ENCODE data around the gene ACAD10.
"Not testable (repeated sequence)": the region's sequence is repeated elsewhere in the genome, so short reads cannot be mapped to it uniquely, and the experiment has no call there.

ACAD10 gene

GRCh38 chr12:111693818-111694217 lies 8.0 kb downstream of the ACAD10 start:
- CTCF ChIA-PET: interaction anchor here (1.3 to 1.9 kb wide), 3 partner anchors 9 to 119 kb away, joined by 3 to 6 read pairs (median 4); no protein-coding TSS in a partner anchor
- DNase-seq (ENCODE audit: low read depth, low spot score): no peak
- no peak overlapping the region for H3K4me3 ChIP-seq (ENCODE audit: low read depth, low read length)
- no peak for TF ChIP-seq CTCF (IDR thresholded peaks at IDR 0.05; ENCODE audit: insufficient read depth, low read length, missing control alignments)
- POLR2A ChIA-PET: interaction anchor here (1.3 kb wide), 1 partner anchor 8 kb away, joined by 3 read pairs; the partner anchor contains the start of genes ACAD10 and BRAP

- H3K4me3 ChIP-seq (ENCODE audit: low read depth, low read length): no peak overlapping the region
- POLR2A ChIA-PET: no interaction called here
- CTCF ChIA-PET: interaction anchor here (1.6 kb wide), 1 partner anchor 113 kb away, joined by 4 read pairs; no protein-coding TSS in a partner anchor
- no peak for DNase-seq (ENCODE audit: low read depth, low spot score)
- no peak for TF ChIP-seq CTCF (IDR thresholded peaks at IDR 0.05; ENCODE audit: insufficient read depth, low read length, missing control alignments)
These were observed 14.1 kb downstream of the ACAD10 start for GRCh38 chr12:111699962-111700361.

GRCh38 chr12:111705672-111706071 lies 19.8 kb downstream of the ACAD10 start:
- ChIA-PET POLR2A (no interaction called here), CTCF (interaction anchor here (0.9 kb wide), 2 partner anchors 13 to 107 kb away, joined by 3 read pairs; no protein-coding TSS in a partner anchor)
- H3K4me3 ChIP-seq (ENCODE audit: low read depth, low read length): no peak overlapping the region
- no peak for TF ChIP-seq CTCF (IDR thresholded peaks at IDR 0.05; ENCODE audit: insufficient read depth, low read length, missing control alignments)
- DNase-seq (ENCODE audit: low read depth, low spot score): no peak

- no peak for DNase-seq (ENCODE audit: low read depth, low spot score)
- no peak overlapping the region for H3K4me3 ChIP-seq (ENCODE audit: low read depth, low read length)
- POLR2A ChIA-PET: no interaction called here
- CTCF ChIA-PET: interaction anchor here (0.9 to 1.0 kb wide), 2 partner anchors 13 to 309 kb away, joined by 3 read pairs; no protein-coding TSS in a partner anchor
- no peak for TF ChIP-seq CTCF (IDR thresholded peaks at IDR 0.05; ENCODE audit: insufficient read depth, low read length, missing control alignments)
These were observed 20.3 kb downstream of the ACAD10 start for GRCh38 chr12:111706145-111706544.

GRCh38 chr12:111715279-111715678 lies 29.4 kb downstream of the ACAD10 start:
- POLR2A ChIA-PET: no interaction called here
- no peak for TF ChIP-seq CTCF (IDR thresholded peaks at IDR 0.05; ENCODE audit: insufficient read depth, low read length, missing control alignments)
- no peak overlapping the region for H3K4me3 ChIP-seq (ENCODE audit: low read depth, low read length)
- DNase-seq (ENCODE audit: low read depth, low spot score): no peak
- CTCF ChIA-PET: interaction anchor here (0.6 to 0.9 kb wide), 2 partner anchors 96 to 98 kb away, joined by 3 read pairs; no protein-coding TSS in a partner anchor

GRCh38 chr12:111719316-111719715 lies 33.5 kb downstream of the ACAD10 start:
- DNase-seq (ENCODE audit: low read depth, low spot score); POLR2A ChIA-PET; CTCF ChIA-PET; H3K4me3 ChIP-seq (ENCODE audit: low read depth, low read length): not testable (repeated sequence)

GRCh38 chr12:111720457-111720856 lies 34.6 kb downstream of the ACAD10 start:
- CTCF ChIA-PET: interaction anchor here (1.0 kb wide), 2 partner anchors 8 to 29 kb away, joined by 3 read pairs; no protein-coding TSS in a partner anchor
- no peak for DNase-seq (ENCODE audit: low read depth, low spot score)
- H3K4me3 ChIP-seq (ENCODE audit: low read depth, low read length): no peak overlapping the region
- no peak for TF ChIP-seq CTCF (IDR thresholded peaks at IDR 0.05; ENCODE audit: insufficient read depth, low read length, missing control alignments)
- POLR2A ChIA-PET: no interaction called here

- POLR2A ChIA-PET: not testable (repeated sequence)
These were observed 38.0 kb downstream of the ACAD10 start for GRCh38 chr12:111723646-111724360.

More at GRCh38 chr12:111723646-111724360, 38.0 kb downstream of the ACAD10 start:
- CTCF ChIA-PET; H3K4me3 ChIP-seq (ENCODE audit: low read depth, low read length); DNase-seq (ENCODE audit: low read depth, low spot score): not testable (repeated sequence)
